Dendritic cell treated with granulocyte-macrophage colony-stimulating factor and Interleukin-4, amounts not matched to agents 40 ng/mL and 50 ng/mL, for 4 days (primary cell): ENCODE results near the gene PALLD.

Source experiments
- H3K27ac Mint-ChIP-seq: one replicate; pipeline ENCODE4 v1.8.0; 2022; ENCODE audit warnings: mild to moderate bottlenecking, mixed read lengths
- H3K27me3 Mint-ChIP-seq: one replicate; pipeline ENCODE4 v1.8.0; 2022; ENCODE audit warnings: mild to moderate bottlenecking, mixed read lengths
- H3K36me3 Mint-ChIP-seq: one replicate; pipeline ENCODE4 v1.8.0; 2022; ENCODE audit warnings: low read depth, mixed read lengths
- H3K4me1 Mint-ChIP-seq: one replicate; pipeline ENCODE4 v1.8.0; 2022; ENCODE audit warnings: low read depth, mixed read lengths
- H3K4me3 Mint-ChIP-seq: one replicate; pipeline ENCODE4 v1.8.0; 2022; ENCODE audit warnings: mild to moderate bottlenecking, moderate library complexity, mixed read lengths
- H3K9me3 Mint-ChIP-seq: one replicate; pipeline ENCODE4 v1.8.0; 2022; ENCODE audit warnings: mixed read lengths
- intact Hi-C: fragments of 100-400 bp; cut with micrococcal nuclease; formaldehyde crosslinking; loops from one replicate; pipeline ENCODE4 v1.15.0; 2022

Gene PALLD

GRCh38 chr4:168483811-168484210 lies 13.0 kb upstream of the PALLD start:
- H3K27ac Mint-ChIP-seq, result no peak overlapping the region
- no peaks in the 10 kb centered on the region for H3K27me3 Mint-ChIP-seq
- H3K9me3 Mint-ChIP-seq, result no peaks in the 10 kb centered on the region
- H3K4me3 Mint-ChIP-seq, result no peak overlapping the region
- peaks cover 45% of the 10 kb centered on the region for H3K4me1 Mint-ChIP-seq
- peaks cover 8% of the 10 kb centered on the region for H3K36me3 Mint-ChIP-seq
- intact Hi-C loops, result no loop called here

- no peak overlapping the region for H3K27ac Mint-ChIP-seq
- H3K27me3 Mint-ChIP-seq, result no peaks in the 10 kb centered on the region
- peaks cover 41% of the 10 kb centered on the region for H3K4me1 Mint-ChIP-seq
- no peaks in the 10 kb centered on the region for H3K9me3 Mint-ChIP-seq
- peaks cover 8% of the 10 kb centered on the region for H3K36me3 Mint-ChIP-seq
- no peak overlapping the region for H3K4me3 Mint-ChIP-seq
- intact Hi-C loops, result no loop called here
Observed at GRCh38 chr4:168484626-168485025, 12.2 kb upstream of the PALLD start.

- H3K27me3 Mint-ChIP-seq, result no peaks in the 10 kb centered on the region
- H3K4me3 Mint-ChIP-seq, result no peak overlapping the region
- peaks cover 2% of the 10 kb centered on the region for H3K36me3 Mint-ChIP-seq
- H3K4me1 Mint-ChIP-seq, result peaks cover 41% of the 10 kb centered on the region
- no peak overlapping the region for H3K27ac Mint-ChIP-seq
- intact Hi-C loops, result no loop called here
- H3K9me3 Mint-ChIP-seq, result no peaks in the 10 kb centered on the region
Observed at GRCh38 chr4:168485156-168485910, 11.5 kb upstream of the PALLD start.

- Mint-ChIP-seq H3K9me3 (no peaks in the 10 kb centered on the region), H3K27me3 (no peaks in the 10 kb centered on the region), H3K4me3 (no peak overlapping the region), H3K4me1 (peaks cover 33% of the 10 kb centered on the region), H3K27ac (no peak overlapping the region), H3K36me3 (no peaks in the 10 kb centered on the region)
- intact Hi-C loops, result no loop called here
Observed at GRCh38 chr4:168486912-168487281, 10.0 kb upstream of the PALLD start.

GRCh38 chr4:168487282-168488035 lies 9.4 kb upstream of the PALLD start:
- peaks cover 29% of the 10 kb centered on the region for H3K4me1 Mint-ChIP-seq
- H3K27ac Mint-ChIP-seq, result no peak overlapping the region
- no peak overlapping the region for H3K4me3 Mint-ChIP-seq
- intact Hi-C loops, result no loop called here
- no peaks in the 10 kb centered on the region for H3K27me3 Mint-ChIP-seq
- H3K9me3 Mint-ChIP-seq, result no peaks in the 10 kb centered on the region
- no peaks in the 10 kb centered on the region for H3K36me3 Mint-ChIP-seq

GRCh38 chr4:168488869-168489274 lies 8.0 kb upstream of the PALLD start:
- Mint-ChIP-seq H3K27me3 (no peaks in the 10 kb centered on the region), H3K4me1 (peaks cover 29% of the 10 kb centered on the region), H3K9me3 (no peaks in the 10 kb centered on the region), H3K4me3 (no peak overlapping the region), H3K27ac (no peak overlapping the region), H3K36me3 (no peaks in the 10 kb centered on the region)
- intact Hi-C loops, result no loop called here

GRCh38 chr4:168489616-168490015 lies 7.2 kb upstream of the PALLD start:
- Mint-ChIP-seq H3K27me3 (no peaks in the 10 kb centered on the region), H3K27ac (no peak overlapping the region)

GRCh38 chr4:168490711-168491110 lies 6.1 kb upstream of the PALLD start:
- no peak overlapping the region for H3K27ac Mint-ChIP-seq
- no peak overlapping the region for H3K4me3 Mint-ChIP-seq
- no peaks in the 10 kb centered on the region for H3K9me3 Mint-ChIP-seq
- intact Hi-C loops, result no loop called here
- H3K36me3 Mint-ChIP-seq, result no peaks in the 10 kb centered on the region
- peaks cover 21% of the 10 kb centered on the region for H3K4me1 Mint-ChIP-seq
- H3K27me3 Mint-ChIP-seq, result no peaks in the 10 kb centered on the region

More at GRCh38 chr4:168489616-168490015, 7.2 kb upstream of the PALLD start:
- H3K4me1 Mint-ChIP-seq, result peaks cover 25% of the 10 kb centered on the region
- intact Hi-C loops, result no loop called here
- H3K4me3 Mint-ChIP-seq, result no peak overlapping the region
- no peaks in the 10 kb centered on the region for H3K36me3 Mint-ChIP-seq
- no peaks in the 10 kb centered on the region for H3K9me3 Mint-ChIP-seq

GRCh38 chr4:168491563-168491962 lies 5.3 kb upstream of the PALLD start:
- intact Hi-C loops, result no loop called here
- H3K27ac Mint-ChIP-seq, result no peak overlapping the region

GRCh38 chr4:168498251-168498650 lies 1.4 kb downstream of the PALLD start:
- Mint-ChIP-seq H3K36me3 (no peaks in the 10 kb centered on the region), H3K27ac (no peak overlapping the region), H3K27me3 (no peaks in the 10 kb centered on the region), H3K4me1 (peaks cover 8% of the 10 kb centered on the region), H3K9me3 (no peaks in the 10 kb centered on the region), H3K4me3 (no peak overlapping the region)
- intact Hi-C loops, result no loop called here

More at GRCh38 chr4:168491563-168491962, 5.3 kb upstream of the PALLD start:
- Mint-ChIP-seq H3K4me1 (peaks cover 18% of the 10 kb centered on the region), H3K27me3 (no peaks in the 10 kb centered on the region), H3K36me3 (no peaks in the 10 kb centered on the region), H3K9me3 (no peaks in the 10 kb centered on the region), H3K4me3 (no peak overlapping the region)

- Mint-ChIP-seq H3K36me3 (no peaks in the 10 kb centered on the region), H3K4me1 (peaks cover 18% of the 10 kb centered on the region), H3K4me3 (no peak overlapping the region), H3K9me3 (no peaks in the 10 kb centered on the region), H3K27ac (no peak overlapping the region), H3K27me3 (no peaks in the 10 kb centered on the region)
- intact Hi-C loops, result no loop called here
Observed at GRCh38 chr4:168499241-168499640, 2.4 kb downstream of the PALLD start.

- Mint-ChIP-seq H3K9me3 (no peaks in the 10 kb centered on the region), H3K27me3 (no peaks in the 10 kb centered on the region), H3K4me1 (peaks cover 19% of the 10 kb centered on the region), H3K36me3 (no peaks in the 10 kb centered on the region), H3K27ac (no peak overlapping the region), H3K4me3 (no peak overlapping the region)
- intact Hi-C loops, result no loop called here
Observed at GRCh38 chr4:168501407-168501806, 4.6 kb downstream of the PALLD start.

GRCh38 chr4:168502861-168503260 lies 6.0 kb downstream of the PALLD start:
- Mint-ChIP-seq H3K4me1 (peaks cover 19% of the 10 kb centered on the region), H3K27me3 (no peaks in the 10 kb centered on the region), H3K9me3 (no peaks in the 10 kb centered on the region), H3K36me3 (no peaks in the 10 kb centered on the region), H3K27ac (peak overlapping the region; percentile 77), H3K4me3 (no peak overlapping the region)
- intact Hi-C loops, result no loop called here

GRCh38 chr4:168503652-168504362 lies 7.0 kb downstream of the PALLD start:
- Mint-ChIP-seq H3K27ac (peak overlapping the region; percentile 77), H3K27me3 (no peaks in the 10 kb centered on the region), H3K4me1 (peaks cover 19% of the 10 kb centered on the region), H3K9me3 (no peaks in the 10 kb centered on the region), H3K4me3 (peak overlapping the region; percentile 10), H3K36me3 (no peaks in the 10 kb centered on the region)
- intact Hi-C loops, result loop anchor here (2.0 kb wide), 1 partner anchor 23 kb away; the partner anchor contains the start of gene DDX60L
